ENCODE measurements around the gene NOL3.
A peak's percentile ranks its signal among the peaks of the same experiment; 100 is the strongest.

Gene NOL3

DNA sequence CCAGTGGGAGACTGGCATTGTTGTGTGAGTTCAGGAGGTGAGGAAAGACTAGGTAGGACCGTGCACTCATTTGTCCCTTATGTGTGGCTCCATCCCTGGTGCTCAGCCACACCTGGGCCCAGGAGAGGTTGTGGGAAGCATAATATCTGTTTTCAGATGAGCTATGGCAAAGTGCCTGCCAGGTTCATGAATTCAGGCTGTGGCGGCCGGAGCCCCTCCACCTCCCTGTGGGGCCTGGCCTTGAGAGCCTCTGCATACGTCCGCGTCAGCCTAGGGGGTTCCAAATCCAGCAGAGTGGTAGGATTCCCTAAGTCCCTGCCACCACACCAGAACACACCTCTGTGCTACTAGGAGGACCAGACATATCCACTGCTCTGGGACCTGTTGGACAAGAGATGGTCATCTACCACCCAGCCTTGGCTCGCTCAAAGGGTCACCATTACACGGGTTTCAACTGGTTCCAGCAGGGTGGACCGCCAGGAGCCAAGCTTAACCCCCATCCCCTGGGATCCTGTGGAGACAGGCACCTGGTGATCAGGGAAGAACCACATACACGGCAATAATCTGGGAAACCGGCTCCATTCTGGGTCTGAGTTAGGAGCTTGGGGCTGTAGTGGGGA lies 21.6 kb upstream of the NOL3 start:
- no peaks in the 10 kb centered on the region for H3K9me3 ChIP-seq
- H3K36me3 ChIP-seq (replicated peaks) = peaks cover 52% of the 10 kb centered on the region
- no peaks in the 10 kb centered on the region for H3K4me1 ChIP-seq
- no peaks in the 10 kb centered on the region for H3K27me3 ChIP-seq (ENCODE audit: low read depth)
- H3K4me3 ChIP-seq = no peak overlapping the region
- DNase-seq (ENCODE audit: low spot score in 2 of 2) = no peak
- in situ Hi-C loops (cut with MboI; ENCODE audit: low sequenced_read_pairs) = no loop called here

DNA sequence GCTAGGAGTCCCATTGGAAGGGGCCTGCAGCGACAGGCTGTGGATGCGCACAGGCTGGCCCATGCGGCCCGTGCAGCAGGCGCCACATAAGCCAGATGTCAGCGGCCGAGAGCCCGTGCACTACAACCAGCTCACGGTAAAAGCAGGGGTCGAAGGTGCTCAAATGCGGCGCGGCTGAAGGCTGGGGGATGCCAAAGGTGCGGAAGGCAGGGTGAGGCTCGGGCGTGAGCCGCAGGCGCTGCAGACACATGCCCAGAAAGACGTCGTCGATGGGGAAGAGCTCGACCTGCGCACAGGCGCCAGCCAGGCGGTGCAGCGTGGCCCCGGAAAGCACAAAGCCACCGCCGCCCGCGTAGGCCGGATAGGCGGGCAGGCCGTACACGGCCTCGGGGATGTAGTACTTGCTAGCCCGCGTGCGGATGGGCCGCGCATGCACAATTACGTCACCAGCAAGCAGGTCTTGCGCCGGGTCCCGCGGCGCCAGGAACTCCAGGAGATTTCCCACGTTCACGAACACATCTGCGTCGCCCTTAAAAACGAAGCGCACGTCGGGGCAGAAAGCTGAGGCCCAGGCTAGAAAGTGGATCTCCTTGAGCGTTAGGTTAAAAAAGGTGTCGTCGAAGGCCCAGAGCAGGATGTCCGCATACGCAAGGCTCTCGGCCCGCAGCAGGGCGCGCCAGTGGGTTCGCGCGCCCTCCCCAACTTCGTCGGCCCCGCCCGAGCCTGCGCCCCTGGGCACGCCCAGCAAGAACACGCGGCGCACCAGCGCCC lies 20.9 kb upstream of the NOL3 start:
- H3K36me3 ChIP-seq (replicated peaks) = peaks cover 46% of the 10 kb centered on the region
- H3K4me1 ChIP-seq = no peaks in the 10 kb centered on the region
- no peaks in the 10 kb centered on the region for H3K9me3 ChIP-seq
- no peaks in the 10 kb centered on the region for H3K27me3 ChIP-seq (ENCODE audit: low read depth)
- no peak overlapping the region for H3K4me3 ChIP-seq
- in situ Hi-C loops (cut with MboI; ENCODE audit: low sequenced_read_pairs) = loop anchor here (10.0 kb wide), 2 partner anchors 135 to 175 kb away; no protein-coding TSS in a partner anchor
- no peak for DNase-seq (ENCODE audit: low spot score in 2 of 2)

DNA sequence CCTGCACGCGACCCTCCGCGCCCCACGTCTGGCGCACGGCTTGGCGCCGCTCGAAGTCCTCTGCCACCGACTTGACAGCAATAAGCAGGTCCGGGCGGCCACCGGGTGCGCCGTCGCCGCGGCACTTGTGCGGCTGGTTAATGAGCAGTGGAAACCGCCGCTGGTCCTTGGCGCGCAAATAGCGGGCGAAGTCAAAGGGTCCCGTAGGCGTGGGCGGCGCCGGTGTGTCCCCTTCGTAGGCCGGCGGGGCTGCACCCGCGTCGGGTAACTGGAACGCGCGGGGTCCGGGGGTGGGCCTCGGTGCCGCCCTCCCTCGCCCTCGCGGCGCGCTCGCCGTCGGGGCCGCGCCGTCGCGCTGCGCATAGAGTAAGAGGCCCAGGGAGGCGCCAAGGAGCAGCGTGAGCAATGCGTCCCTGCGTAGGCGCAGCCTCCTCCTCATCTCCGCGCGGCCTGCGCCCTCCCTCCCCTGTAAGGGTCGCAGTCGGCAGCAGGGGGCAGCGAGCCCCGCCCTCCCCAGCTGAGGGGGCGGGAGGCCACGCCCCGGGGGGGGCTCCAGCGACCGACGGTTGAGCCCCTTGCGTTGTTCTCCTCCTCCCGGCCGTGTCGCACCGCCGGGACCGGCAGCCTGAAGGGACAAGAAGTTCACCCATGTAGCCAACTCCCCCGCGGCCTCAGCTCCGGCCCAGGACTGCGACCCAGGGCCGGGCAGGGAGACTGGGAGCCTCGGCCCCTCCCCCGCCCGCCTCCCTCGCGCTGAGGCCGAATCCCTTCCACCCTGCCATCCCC lies 20.1 kb upstream of the NOL3 start:
- DNase-seq (ENCODE audit: low spot score in 2 of 2) = no peak
- H3K36me3 ChIP-seq (replicated peaks) = peaks cover 38% of the 10 kb centered on the region
- H3K4me1 ChIP-seq = no peaks in the 10 kb centered on the region
- no peaks in the 10 kb centered on the region for H3K9me3 ChIP-seq
- H3K27me3 ChIP-seq (ENCODE audit: low read depth) = no peaks in the 10 kb centered on the region
- in situ Hi-C loops (cut with MboI; ENCODE audit: low sequenced_read_pairs) = loop anchor here (10.0 kb wide), 2 partner anchors 135 to 175 kb away; no protein-coding TSS in a partner anchor
- H3K4me3 ChIP-seq = no peak overlapping the region

DNA sequence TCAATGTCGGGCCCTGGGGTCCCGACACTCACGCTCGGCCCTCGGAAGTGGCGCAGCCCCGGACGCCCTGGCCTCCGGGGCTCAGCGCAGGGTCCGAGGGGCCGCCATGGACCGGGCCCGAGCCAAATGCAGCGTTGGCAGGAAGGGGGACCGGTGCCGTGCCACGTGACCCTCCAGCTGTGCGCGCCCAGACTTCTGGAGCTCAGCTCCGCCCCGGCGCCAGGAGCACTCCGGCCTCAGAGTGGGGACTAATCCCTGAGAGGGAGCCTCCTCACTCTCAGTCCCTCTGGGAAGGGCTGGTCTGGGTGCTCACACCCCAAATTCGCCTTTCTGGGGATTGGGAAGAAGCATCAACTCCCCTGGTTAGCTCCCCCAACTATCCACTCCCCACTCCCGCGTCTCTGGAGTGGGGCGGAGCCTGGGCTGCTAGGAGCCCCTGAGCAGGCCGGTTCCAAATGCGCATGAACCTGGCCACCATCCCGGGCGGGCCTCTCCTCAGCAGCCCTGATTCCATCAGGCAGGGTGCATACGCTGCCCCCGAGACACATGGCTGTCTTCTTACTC lies 19.4 kb upstream of the NOL3 start, which contains the start of gene B3GNT9:
Gene B3GNT9, minus strand, starts transcription at position 166 of the 564 bp plus-strand sequence. CDS start 513 bp downstream, outside the sequence.
- H3K4me3 ChIP-seq = no peak within 1 kb of the TSS
- in situ Hi-C loops (cut with MboI; ENCODE audit: low sequenced_read_pairs) = loop anchor here (10.0 kb wide), 2 partner anchors 136 to 176 kb away; no protein-coding TSS in a partner anchor
- no peak for DNase-seq (ENCODE audit: low spot score in 2 of 2)
- no peaks in the 10 kb centered on the region for H3K9me3 ChIP-seq
- no peaks in the 10 kb centered on the region for H3K27me3 ChIP-seq (ENCODE audit: low read depth)
- no peaks in the 10 kb centered on the region for H3K4me1 ChIP-seq
- peaks cover 32% of the 10 kb centered on the region for H3K36me3 ChIP-seq (replicated peaks)

DNA sequence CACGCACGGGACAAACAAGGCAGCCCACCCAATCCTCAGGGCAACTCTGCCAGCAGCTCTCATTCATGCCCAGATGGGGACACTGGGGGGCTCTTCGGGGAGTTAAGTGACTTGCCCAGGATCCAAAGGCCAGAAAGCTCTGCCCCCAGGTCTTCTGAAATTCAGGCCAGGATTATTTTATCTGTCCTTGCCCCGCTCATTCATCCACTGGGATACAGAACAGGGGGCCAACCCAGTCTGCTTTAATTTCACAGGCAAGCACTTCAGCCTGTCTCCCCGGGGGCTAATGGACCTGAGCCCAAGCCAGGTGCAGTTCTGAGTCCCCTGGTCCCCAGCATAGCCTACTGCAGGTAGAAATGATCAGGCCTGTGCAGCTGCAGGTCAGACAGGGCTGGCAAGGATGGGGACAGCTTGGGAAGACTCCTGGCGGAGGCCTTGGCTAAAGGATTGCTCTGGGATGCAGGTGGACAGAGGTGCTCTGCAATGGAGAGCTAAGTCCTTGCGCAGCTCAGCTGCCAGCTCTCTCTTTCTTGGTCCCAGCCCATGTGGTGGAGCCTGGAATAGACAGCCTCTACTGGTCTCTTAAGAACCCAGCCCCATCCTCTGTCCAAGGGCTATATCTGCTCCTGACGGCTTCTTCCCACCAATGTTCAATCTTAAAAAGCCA lies 18.8 kb upstream of the NOL3 start:
- H3K27me3 ChIP-seq (ENCODE audit: low read depth) = no peaks in the 10 kb centered on the region

DNA sequence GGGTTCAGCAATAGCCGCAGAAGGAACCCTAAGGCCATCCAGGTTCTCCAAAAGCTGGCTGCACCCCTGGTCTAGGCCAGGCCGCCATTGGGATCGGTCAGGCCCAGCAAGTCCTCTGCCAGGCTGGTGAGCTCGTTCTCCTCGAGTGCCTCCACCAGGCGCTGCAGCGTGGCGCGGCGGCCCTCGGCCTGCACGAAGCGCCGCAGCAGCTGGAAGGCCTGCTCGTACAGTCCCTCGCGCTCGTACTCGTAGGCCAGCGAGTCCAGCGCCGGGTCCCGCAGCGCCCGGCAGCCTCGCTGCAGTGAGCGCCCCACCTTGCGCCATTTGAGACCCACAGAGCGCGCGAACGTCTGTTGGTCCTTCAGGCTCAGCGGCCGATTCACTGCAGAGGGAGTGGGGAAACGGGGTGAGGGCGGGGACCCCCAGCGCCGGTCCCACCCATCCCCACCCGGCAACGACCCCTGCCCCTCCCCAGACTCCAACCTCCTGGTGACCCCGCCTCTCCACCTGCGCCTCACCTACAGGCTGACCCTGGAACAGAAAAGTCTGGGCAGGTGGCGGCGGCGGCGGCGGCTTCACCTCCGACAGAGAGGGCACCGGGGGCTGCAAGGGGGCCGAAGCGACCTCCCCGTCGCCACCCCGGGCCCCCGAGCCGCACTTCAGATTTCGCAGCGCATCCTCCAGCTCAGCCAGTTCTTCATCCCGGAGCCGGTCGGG lies 15.6 kb upstream of the NOL3 start:
- no peak for DNase-seq (ENCODE audit: low spot score in 2 of 2)
- H3K27me3 ChIP-seq (ENCODE audit: low read depth) = no peaks in the 10 kb centered on the region
- H3K4me1 ChIP-seq = no peaks in the 10 kb centered on the region; the same call in 1 of the 2 replicates
- no peaks in the 10 kb centered on the region for H3K36me3 ChIP-seq (replicated peaks)
- 0 out of 2 replicates have a peak overlapping the region, but pooled peaks have one; percentile 2 for H3K4me3 ChIP-seq
- in situ Hi-C loops (cut with MboI; ENCODE audit: low sequenced_read_pairs) = loop anchor here (10.0 kb wide), 2 partner anchors 140 to 180 kb away; no protein-coding TSS in a partner anchor
- H3K9me3 ChIP-seq = no peaks in the 10 kb centered on the region

More for the DNA sequence above, 18.8 kb upstream of the NOL3 start:
- Histone ChIP-seq H3K4me3 (no peak overlapping the region), H3K36me3 (replicated peaks) (peaks cover 25% of the 10 kb centered on the region), H3K4me1 (no peaks in the 10 kb centered on the region), H3K9me3 (no peaks in the 10 kb centered on the region)
- in situ Hi-C loops (cut with MboI; ENCODE audit: low sequenced_read_pairs) = loop anchor here (10.0 kb wide), 2 partner anchors 137 to 177 kb away; no protein-coding TSS in a partner anchor
- no peak for DNase-seq (ENCODE audit: low spot score in 2 of 2)

DNA sequence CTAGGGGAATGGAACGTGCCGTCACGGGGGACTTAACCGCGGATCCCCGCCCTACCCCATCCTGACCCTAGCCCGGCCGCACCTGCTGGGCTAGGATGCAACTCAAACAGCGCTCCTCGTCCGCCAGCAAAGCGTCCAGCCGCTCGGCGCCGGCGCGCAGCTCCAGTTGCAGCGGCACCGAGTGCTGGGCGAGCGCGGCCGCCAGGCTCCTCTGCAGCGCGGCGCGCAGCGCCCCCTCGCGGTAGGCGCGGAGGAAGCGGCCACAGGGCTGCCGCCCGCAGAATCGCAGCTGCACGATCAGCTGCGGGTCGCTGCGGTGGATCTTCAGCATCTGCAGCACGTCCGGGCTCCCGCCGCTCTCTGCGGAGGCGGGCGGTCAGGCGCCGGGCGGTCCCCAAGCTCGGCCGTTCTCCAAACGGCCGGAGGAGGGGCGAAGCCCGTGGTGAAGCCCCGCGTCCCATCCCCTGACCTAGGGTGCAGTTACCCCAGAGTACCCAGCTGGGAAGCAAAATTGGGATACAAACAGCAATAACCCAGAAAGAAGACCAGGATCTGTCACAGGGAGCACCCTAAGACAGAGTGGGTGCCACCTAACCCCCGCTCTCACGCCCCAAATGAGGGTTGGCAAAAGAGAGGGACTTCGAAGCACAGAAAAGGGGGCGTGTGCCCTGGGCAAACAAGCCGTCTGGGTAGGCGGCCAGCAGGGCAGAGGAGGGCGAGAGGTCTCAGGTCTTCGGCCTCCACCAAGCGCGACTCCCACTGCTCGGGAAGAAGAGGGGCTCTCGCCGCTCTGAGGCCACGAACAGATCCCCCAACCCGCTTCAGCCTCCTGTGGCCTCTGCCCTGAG lies 14.8 kb upstream of the NOL3 start:
- Histone ChIP-seq H3K27me3 (ENCODE audit: low read depth) (no peaks in the 10 kb centered on the region), H3K9me3 (no peaks in the 10 kb centered on the region), H3K36me3 (replicated peaks) (no peaks in the 10 kb centered on the region), H3K4me3 (0 out of 2 replicates have a peak overlapping the region, but pooled peaks have one; percentile 2), H3K4me1 (no peaks in the 10 kb centered on the region; the same call in 1 of the 2 replicates)
- peak; percentile 55 to 85 for DNase-seq (ENCODE audit: low spot score in 2 of 2)
- in situ Hi-C loops (cut with MboI; ENCODE audit: low sequenced_read_pairs) = loop anchor here (10.0 kb wide), 2 partner anchors 141 to 181 kb away; no protein-coding TSS in a partner anchor

DNA sequence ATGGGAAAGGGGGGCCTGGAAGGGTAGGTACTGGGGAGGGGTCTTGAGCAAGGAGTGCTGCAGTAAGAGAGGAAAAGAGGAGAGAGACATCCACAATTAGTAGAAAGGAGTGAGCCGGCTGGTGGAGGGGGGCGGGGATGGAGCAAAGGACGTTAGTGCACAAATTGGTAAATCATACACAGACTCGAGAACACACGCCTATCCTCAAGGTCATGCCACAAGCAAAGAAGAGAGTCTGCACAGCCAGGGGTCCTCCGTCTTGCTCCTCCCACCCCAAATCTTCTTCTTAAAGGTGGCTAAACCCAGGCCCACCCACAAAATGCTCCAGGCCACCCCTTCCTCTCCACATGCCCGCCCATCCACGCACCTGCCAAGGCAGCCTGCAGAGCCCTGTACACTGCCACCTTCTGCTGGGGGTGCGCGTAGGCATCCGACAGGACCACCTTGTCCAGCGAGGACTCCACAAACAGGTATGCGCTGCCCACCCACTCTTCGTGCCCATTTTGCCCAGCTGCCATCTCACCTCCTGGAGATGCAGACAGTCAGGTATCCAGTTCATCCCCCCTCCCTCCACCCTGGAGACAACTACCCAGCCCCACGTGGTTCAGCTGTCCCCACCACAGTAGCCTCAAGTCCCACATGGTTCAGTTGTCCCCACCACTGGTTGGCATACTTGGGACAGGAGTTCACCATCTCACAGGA lies 14.0 kb upstream of the NOL3 start:
- H3K9me3 ChIP-seq = no peaks in the 10 kb centered on the region
- no peaks in the 10 kb centered on the region; the same call in 1 of the 2 replicates for H3K4me1 ChIP-seq
- H3K36me3 ChIP-seq (replicated peaks) = no peaks in the 10 kb centered on the region
- in situ Hi-C loops (cut with MboI; ENCODE audit: low sequenced_read_pairs) = loop anchor here (10.0 kb wide), 2 partner anchors 141 to 181 kb away; no protein-coding TSS in a partner anchor
- H3K27me3 ChIP-seq (ENCODE audit: low read depth) = no peaks in the 10 kb centered on the region
- H3K4me3 ChIP-seq = no peak overlapping the region
- no peak for DNase-seq (ENCODE audit: low spot score in 2 of 2)

DNA sequence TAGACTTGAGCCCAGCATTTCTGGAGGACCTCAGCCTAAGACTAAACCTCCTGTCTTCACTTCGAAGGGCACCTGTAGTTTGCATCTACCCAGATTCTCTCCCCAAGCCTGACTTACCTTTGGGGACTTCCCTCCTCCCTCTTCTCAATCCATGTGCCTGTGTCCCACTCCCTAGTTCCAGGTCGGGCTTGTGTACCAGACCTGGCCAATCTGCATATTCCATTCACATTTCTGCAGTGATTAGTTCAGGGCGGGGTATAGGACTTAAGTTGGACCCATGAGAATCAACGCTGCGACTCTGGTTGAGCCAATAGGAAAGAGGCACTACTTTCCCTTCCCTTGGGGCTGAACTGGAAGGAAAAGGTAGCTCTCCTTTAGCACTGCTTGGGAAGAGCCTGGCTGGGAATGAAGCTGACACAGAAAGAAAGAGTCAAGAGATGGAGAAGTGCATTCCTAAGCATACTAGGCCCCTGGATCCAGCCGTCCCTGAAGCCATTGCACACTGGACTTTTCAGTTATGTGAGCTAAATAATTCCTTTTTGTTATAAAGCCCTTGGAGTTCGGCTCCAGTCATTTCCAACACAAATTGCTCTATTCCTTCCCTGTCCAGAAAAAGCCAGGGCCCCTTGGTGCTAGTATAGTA lies 13.1 kb upstream of the NOL3 start:
- H3K4me1 ChIP-seq = no peaks in the 10 kb centered on the region; the same call in 1 of the 2 replicates
- in situ Hi-C loops (cut with MboI; ENCODE audit: low sequenced_read_pairs) = loop anchor here (10.0 kb wide), 2 partner anchors 142 to 182 kb away; no protein-coding TSS in a partner anchor

DNA sequence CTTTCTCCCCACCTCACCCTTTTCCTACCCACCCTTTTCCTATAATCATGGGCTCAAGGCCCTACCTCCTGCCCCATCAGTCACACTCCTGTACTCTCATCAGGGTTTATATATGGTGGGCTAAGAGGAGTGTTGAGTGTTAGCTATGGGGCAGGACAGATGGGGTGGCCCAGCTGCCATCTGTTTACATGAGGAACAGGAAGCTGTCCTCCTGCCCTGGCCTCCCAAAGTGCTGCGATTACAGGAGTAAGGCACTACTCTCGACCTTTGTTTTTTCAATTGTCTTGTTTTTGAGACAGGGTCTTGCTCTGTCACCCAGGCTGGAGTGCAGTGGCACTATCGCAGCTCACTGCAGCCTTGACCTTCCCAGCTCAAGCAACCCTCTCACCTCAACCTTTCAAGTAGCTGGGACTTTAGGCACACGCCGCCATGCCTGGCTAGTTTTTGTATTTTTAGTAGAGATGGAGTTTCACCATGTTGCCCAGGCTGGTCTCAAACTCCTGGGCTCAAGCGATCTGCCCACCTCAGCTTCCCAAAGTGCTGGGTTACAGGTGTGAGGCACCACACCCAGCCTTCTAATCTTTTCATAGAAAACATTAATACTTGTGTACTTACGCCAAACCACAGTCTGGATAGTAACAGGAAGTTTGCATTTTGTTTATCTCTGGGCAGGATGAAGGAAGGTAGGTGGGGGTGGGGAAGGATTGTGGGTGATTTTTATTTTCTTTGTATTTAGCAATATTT lies 12.3 kb upstream of the NOL3 start:
- Histone ChIP-seq H3K9me3 (no peaks in the 10 kb centered on the region), H3K4me3 (no peak overlapping the region), H3K36me3 (replicated peaks) (no peaks in the 10 kb centered on the region), H3K4me1 (no peaks in the 10 kb centered on the region; the same call in 1 of the 2 replicates), H3K27me3 (ENCODE audit: low read depth) (no peaks in the 10 kb centered on the region)
- in situ Hi-C loops (cut with MboI; ENCODE audit: low sequenced_read_pairs) = loop anchor here (10.0 kb wide), 2 partner anchors 143 to 183 kb away; no protein-coding TSS in a partner anchor
- no peak for DNase-seq (ENCODE audit: low spot score in 2 of 2)

More for the DNA sequence above, 13.1 kb upstream of the NOL3 start:
- Histone ChIP-seq H3K27me3 (ENCODE audit: low read depth) (no peaks in the 10 kb centered on the region), H3K4me3 (no peak overlapping the region), H3K9me3 (no peaks in the 10 kb centered on the region), H3K36me3 (replicated peaks) (no peaks in the 10 kb centered on the region)
- DNase-seq (ENCODE audit: low spot score in 2 of 2) = no peak
